ENCODE results near the gene NUP205. TPM values are rescaled to one million over a fixed set of nuclear protein-coding genes. Genes with fewer than 3 reads are reported as not detected.

Gene NUP205
- total RNA-seq, 2 donors from 2014 or later: 38.0 to 58.4 TPM

- Histone ChIP-seq H3K36me3 (no peaks in the 10 kb centered on the region), H3K9me3 (no peaks in the 10 kb centered on the region), H3K27ac (no peak overlapping the region), H3K27me3 (no peaks in the 10 kb centered on the region), H3K9ac (ENCODE audit: low read depth in 2 of 2, low read length in 2 of 2) (no peak overlapping the region), H3K4me1 (no peaks in the 10 kb centered on the region), H3K4me3 (no peak overlapping the region)
- DNase-seq: no peak
- TF ChIP-seq, protein P1, sequence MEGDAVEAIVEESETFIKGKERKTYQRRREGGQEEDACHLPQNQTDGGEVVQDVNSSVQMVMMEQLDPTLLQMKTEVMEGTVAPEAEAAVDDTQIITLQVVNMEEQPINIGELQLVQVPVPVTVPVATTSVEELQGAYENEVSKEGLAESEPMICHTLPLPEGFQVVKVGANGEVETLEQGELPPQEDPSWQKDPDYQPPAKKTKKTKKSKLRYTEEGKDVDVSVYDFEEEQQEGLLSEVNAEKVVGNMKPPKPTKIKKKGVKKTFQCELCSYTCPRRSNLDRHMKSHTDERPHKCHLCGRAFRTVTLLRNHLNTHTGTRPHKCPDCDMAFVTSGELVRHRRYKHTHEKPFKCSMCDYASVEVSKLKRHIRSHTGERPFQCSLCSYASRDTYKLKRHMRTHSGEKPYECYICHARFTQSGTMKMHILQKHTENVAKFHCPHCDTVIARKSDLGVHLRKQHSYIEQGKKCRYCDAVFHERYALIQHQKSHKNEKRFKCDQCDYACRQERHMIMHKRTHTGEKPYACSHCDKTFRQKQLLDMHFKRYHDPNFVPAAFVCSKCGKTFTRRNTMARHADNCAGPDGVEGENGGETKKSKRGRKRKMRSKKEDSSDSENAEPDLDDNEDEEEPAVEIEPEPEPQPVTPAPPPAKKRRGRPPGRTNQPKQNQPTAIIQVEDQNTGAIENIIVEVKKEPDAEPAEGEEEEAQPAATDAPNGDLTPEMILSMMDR (IDR thresholded peaks at IDR 0.05): no peak
- intact Hi-C loops (cut with DNase I): no loop called here
These were observed 126.4 kb downstream of the NUP205 start for GRCh38 chr7:135684136-135684535.

- no peak for DNase-seq
- Histone ChIP-seq H3K27me3 (no peaks in the 10 kb centered on the region), H3K27ac (no peak overlapping the region), H3K9ac (ENCODE audit: low read depth in 2 of 2, low read length in 2 of 2) (no peak overlapping the region), H3K4me1 (no peaks in the 10 kb centered on the region), H3K4me3 (no peak overlapping the region), H3K9me3 (no peaks in the 10 kb centered on the region), H3K36me3 (no peaks in the 10 kb centered on the region)
- intact Hi-C loops (cut with DNase I): no loop called here
- TF ChIP-seq, protein P1 (IDR thresholded peaks at IDR 0.05): no peak
These were observed 127.0 kb downstream of the NUP205 start for GRCh38 chr7:135684699-135685098.

GRCh38 chr7:135685306-135686084, 127.8 kb downstream of the NUP205 start:
- H3K9me3 ChIP-seq: no peaks in the 10 kb centered on the region
- no peaks in the 10 kb centered on the region for H3K4me1 ChIP-seq
- intact Hi-C loops (cut with DNase I): no loop called here
- no peaks in the 10 kb centered on the region for H3K36me3 ChIP-seq
- no peak overlapping the region for H3K27ac ChIP-seq
- TF ChIP-seq, protein P1 (IDR thresholded peaks at IDR 0.05): no peak
- H3K27me3 ChIP-seq: no peaks in the 10 kb centered on the region
- no peak overlapping the region for H3K9ac ChIP-seq (ENCODE audit: low read depth in 2 of 2, low read length in 2 of 2)
- no peak for DNase-seq
- no peak overlapping the region for H3K4me3 ChIP-seq

DNA sequence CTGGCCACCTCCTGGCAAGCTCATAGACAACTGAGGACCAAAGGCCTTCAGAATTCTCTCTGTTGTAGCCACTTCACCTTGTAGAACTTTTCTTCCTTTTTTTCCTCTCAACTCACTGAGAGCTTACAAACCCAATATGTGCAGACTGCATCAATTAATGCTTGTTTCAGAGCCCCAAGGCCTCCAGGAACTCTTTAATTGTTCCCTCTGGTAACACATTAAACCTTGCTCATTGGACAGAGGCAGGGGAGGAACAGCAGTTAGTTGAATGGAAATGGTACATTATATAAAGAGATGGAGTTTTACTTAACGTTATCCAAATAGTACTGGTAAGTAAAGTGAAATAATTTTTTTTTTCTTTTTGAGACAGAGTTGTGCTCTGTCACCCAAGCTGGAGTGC, 129.7 kb downstream of the NUP205 start:
- no peak overlapping the region for H3K4me3 ChIP-seq
- intact Hi-C loops (cut with DNase I): no loop called here
- DNase-seq: no peak
- H3K4me1 ChIP-seq: no peaks in the 10 kb centered on the region
- TF ChIP-seq, protein P1 (IDR thresholded peaks at IDR 0.05): no peak
- no peaks in the 10 kb centered on the region for H3K9me3 ChIP-seq
- no peaks in the 10 kb centered on the region for H3K36me3 ChIP-seq
- no peaks in the 10 kb centered on the region for H3K27me3 ChIP-seq
- H3K9ac ChIP-seq (ENCODE audit: low read depth in 2 of 2, low read length in 2 of 2): no peak overlapping the region
- H3K27ac ChIP-seq: no peak overlapping the region

DNA sequence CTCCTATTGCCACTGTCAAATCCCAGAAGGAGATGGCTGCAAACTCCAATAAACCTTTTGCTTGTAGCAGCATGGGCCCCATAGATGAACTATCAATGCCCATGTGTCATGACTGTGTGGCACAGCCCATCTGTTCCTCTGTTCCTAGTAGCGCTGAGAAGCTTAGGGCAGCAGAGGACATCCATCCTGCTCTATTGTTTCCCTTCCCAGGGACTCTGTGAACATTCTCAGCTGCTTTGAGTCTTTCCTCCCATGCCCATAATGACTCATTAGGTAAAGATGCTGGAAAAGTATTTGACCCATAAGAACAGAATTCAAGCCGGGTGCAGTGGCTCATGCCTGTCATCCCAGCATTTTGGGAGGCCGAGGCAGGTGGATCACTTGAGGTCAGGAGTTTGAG, 132.8 kb downstream of the NUP205 start:
- H3K27me3 ChIP-seq: no peaks in the 10 kb centered on the region
- H3K36me3 ChIP-seq: no peaks in the 10 kb centered on the region
- no peak overlapping the region for H3K4me3 ChIP-seq
- intact Hi-C loops (cut with DNase I): no loop called here
- no peaks in the 10 kb centered on the region for H3K9me3 ChIP-seq
- no peak overlapping the region for H3K9ac ChIP-seq (ENCODE audit: low read depth in 2 of 2, low read length in 2 of 2)
- H3K27ac ChIP-seq: no peak overlapping the region
- TF ChIP-seq, protein P1 (IDR thresholded peaks at IDR 0.05): no peak
- no peaks in the 10 kb centered on the region for H3K4me1 ChIP-seq
- no peak for DNase-seq
